ENCODE measurements around the gene TENM4. TPM values are rescaled to one million over a fixed set of nuclear protein-coding genes. Genes with fewer than 3 reads are reported as not detected.

The TENM4 gene
- polyA plus RNA-seq, 2 of the 4 experiments (the other 2 are of a cell fraction), result 0.06 to 0.31 TPM

- TF ChIP-seq HMGXB4 (CRISPR knock-in tag; IDR thresholded peaks at IDR 0.05; ENCODE audit: borderline replicate concordance) (no peak), USF2 (IDR thresholded peaks at IDR 0.05) (no peak), RNF2 (IDR thresholded peaks at IDR 0.05; ENCODE audit: borderline replicate concordance, low read depth) (no peak), POLR2AphosphoS2 (conservative IDR thresholded peaks at IDR 0.05; ENCODE audit: low read length) (no peak), CHD2 (IDR thresholded peaks at IDR 0.05; ENCODE audit: low read length, partially characterized antibody) (no peak), POLR2A (IDR thresholded peaks at IDR 0.05; ENCODE audit: low read length) (no peak), ESRRA (IDR thresholded peaks at IDR 0.05; ENCODE audit: borderline replicate concordance, low read length) (no peak), SREBF2 (IDR thresholded peaks at IDR 0.05) (no peak), FOSB (CRISPR knock-in tag; IDR thresholded peaks at IDR 0.05) (no peak)
Observed at GRCh38 chr11:78943841-78944240, 497.0 kb downstream of the TENM4 start (continued).

- no peak overlapping the region for H3K4me3 ChIP-seq
- ATAC-seq, result no peak
- TF ChIP-seq USF2 (IDR thresholded peaks at IDR 0.05), result no peak
- no peak for TF ChIP-seq CBX2 (IDR thresholded peaks at IDR 0.05; ENCODE audit: borderline replicate concordance, low read depth)
- no peak for TF ChIP-seq RFX5 (IDR thresholded peaks at IDR 0.05)
- TF ChIP-seq SMC3 (IDR thresholded peaks at IDR 0.05), result no peak
- no peak for TF ChIP-seq JUN (IDR thresholded peaks at IDR 0.05)
- no peak for TF ChIP-seq MAX (IDR thresholded peaks at IDR 0.05)
- no peak for FAIRE-seq
- WGBS (ENCODE audit: missing lambda C conversion rate), result 60% methylated on average over 3 of the region's 3 CpGs
- no peak for DNase-seq (ENCODE audit: low read depth in 1 of 2, low spot score in 1 of 2)
- no peaks in the 10 kb centered on the region for H3K9me3 ChIP-seq
- H3K27ac ChIP-seq, result no peak overlapping the region
- ChIA-PET CTCF (interaction anchor here (0.6 kb wide), 1 partner anchor 80 kb away, joined by 3 read pairs; no protein-coding TSS in a partner anchor), POLR2A (no interaction called here)
- no peak overlapping the region for H3K4me2 ChIP-seq
- no peaks in the 10 kb centered on the region for H3K4me1 ChIP-seq
Observed at GRCh38 chr11:78943154-78943553, 497.7 kb downstream of the TENM4 start.

GRCh38 chr11:78941226-78941851 lies 499.5 kb downstream of the TENM4 start:
- DNase-seq (ENCODE audit: low read depth in 1 of 2, low spot score in 1 of 2), result no peak
- no peak overlapping the region for H3K4me2 ChIP-seq
- ChIA-PET POLR2A (interaction anchor here (0.6 kb wide), 1 partner anchor 317 kb away, joined by 4 read pairs; no protein-coding TSS in a partner anchor), CTCF (interaction anchor here (1.5 kb wide), 1 partner anchor 9 kb away, joined by 4 read pairs; no protein-coding TSS in a partner anchor)
- no peaks in the 10 kb centered on the region for H3K9me3 ChIP-seq
- ATAC-seq, result no peak
- H3K4me1 ChIP-seq, result no peaks in the 10 kb centered on the region
- no peak overlapping the region for H3K27ac ChIP-seq
- TF ChIP-seq EP300 (IDR thresholded peaks at IDR 0.05) (no peak), PHF8 (IDR thresholded peaks at IDR 0.05; ENCODE audit: borderline replicate concordance, low read depth) (no peak), TFCP2L1 (CRISPR knock-in tag; IDR thresholded peaks at IDR 0.05) (no peak), ATOH8 (CRISPR knock-in tag; IDR thresholded peaks at IDR 0.05; ENCODE audit: low read depth) (no peak), CBX8 (IDR thresholded peaks at IDR 0.05) (no peak), POLR2A (IDR thresholded peaks at IDR 0.05; ENCODE audit: low read length) (no peak), CBX2 (IDR thresholded peaks at IDR 0.05; ENCODE audit: borderline replicate concordance, low read depth) (no peak), FOSL2 (IDR thresholded peaks at IDR 0.05) (no peak), FOSL2 (CRISPR knock-in tag; IDR thresholded peaks at IDR 0.05) (no peak), FOXS1 (CRISPR knock-in tag; IDR thresholded peaks at IDR 0.05) (no peak), MAFK (IDR thresholded peaks at IDR 0.05; ENCODE audit: partially characterized antibody) (no peak), RNF2 (IDR thresholded peaks at IDR 0.05; ENCODE audit: borderline replicate concordance, low read depth) (no peak), BCL3 (IDR thresholded peaks at IDR 0.05) (no peak), HOXB5 (CRISPR knock-in tag; IDR thresholded peaks at IDR 0.05) (no peak), HES2 (IDR thresholded peaks at IDR 0.05) (no peak), NFE2L2 (conservative IDR thresholded peaks at IDR 0.05; ENCODE audit: low read length) (no peak), HDAC2 (IDR thresholded peaks at IDR 0.05) (no peak), JUN (IDR thresholded peaks at IDR 0.05) (no peak), ZFP36 (IDR thresholded peaks at IDR 0.05; ENCODE audit: borderline replicate concordance, partially characterized antibody) (no peak), RAD21 (conservative IDR thresholded peaks at IDR 0.05 in 1 of 2, IDR thresholded peaks at IDR 0.05 in 1 of 2) (no peak)
- FAIRE-seq, result no peak
- 55% methylated on average over 8 of the region's 10 CpGs for WGBS (ENCODE audit: missing lambda C conversion rate)
- H3K4me3 ChIP-seq, result no peak overlapping the region
